Activated CD8-positive, alpha-beta T cell treated with anti-CD3 and anti-CD28 coated beads for 36 hours (primary cell): Measurements from ENCODE around the gene EED. TPM values are rescaled to one million over a fixed set of nuclear protein-coding genes. Genes with fewer than 3 reads are reported as not detected.
"Not testable (repeated sequence)": the region's sequence is repeated elsewhere in the genome, so short reads cannot be mapped to it uniquely, and the experiment has no call there.

Source experiments
- ATAC-seq: fragments of 200-7000 bp; cut with Tn5 transposase; one replicate; pipeline ENCODE4 v1.10.0; 2021; ENCODE audit warnings: mild to moderate bottlenecking, moderate library complexity
- CTCF ChIA-PET: fragments of 350-600 bp; sonication (Branson Sonifier 250); formaldehyde crosslinking; loops from one replicate; lab custom pipeline; 2021; ENCODE audit warnings: antibody characterized with exemption; lab: Charles Lee
- POLR2A ChIA-PET: fragments of 350-600 bp; sonication (Branson Sonifier 250); formaldehyde crosslinking; loops from one replicate; lab custom pipeline; 2021; ENCODE audit warnings: antibody characterized with exemption; lab: Charles Lee
- DNase-seq: peaks from one replicate; pipeline ENCODE4 v3.0.0-alpha.2; 2020
- H3K27ac Mint-ChIP-seq: one replicate; pipeline ENCODE4 v1.8.0; 2021; ENCODE audit warnings: mild to moderate bottlenecking, mixed read lengths
- H3K27me3 Mint-ChIP-seq: one replicate; pipeline ENCODE4 v1.8.0; 2021; ENCODE audit warnings: mixed read lengths
- H3K36me3 Mint-ChIP-seq: one replicate; pipeline ENCODE4 v1.8.0; 2021; ENCODE audit warnings: low read depth, mixed read lengths
- H3K4me1 Mint-ChIP-seq: one replicate; pipeline ENCODE4 v1.8.0; 2021; ENCODE audit warnings: low read depth, mixed read lengths
- H3K4me3 Mint-ChIP-seq: one replicate; pipeline ENCODE4 v1.8.0; 2021; ENCODE audit warnings: mild to moderate bottlenecking, moderate library complexity, mixed read lengths
- H3K9me3 Mint-ChIP-seq: one replicate; pipeline ENCODE4 v1.8.0; 2021; ENCODE audit warnings: mixed read lengths
- CTCF ChIP-seq: fragments of 200-600 bp; IDR thresholded peaks from one replicate; pipeline ENCODE4 v1.8.0; 2022; ENCODE audit warnings: antibody characterized with exemption, mild to moderate bottlenecking
- intact Hi-C: fragments of 100-400 bp; cut with micrococcal nuclease; formaldehyde crosslinking; loops from one replicate; pipeline ENCODE4 v1.10.0; 2022
- total RNA-seq, 2 experiments: library from RNA; stranded (reverse); gene quantifications; one replicate each; pipeline ENCODE4 v1.2.3, GENCODE V29; 2021

The EED gene
- total RNA-seq, 2 experiments from 2014 or later = 114 to 117 TPM

DNA sequence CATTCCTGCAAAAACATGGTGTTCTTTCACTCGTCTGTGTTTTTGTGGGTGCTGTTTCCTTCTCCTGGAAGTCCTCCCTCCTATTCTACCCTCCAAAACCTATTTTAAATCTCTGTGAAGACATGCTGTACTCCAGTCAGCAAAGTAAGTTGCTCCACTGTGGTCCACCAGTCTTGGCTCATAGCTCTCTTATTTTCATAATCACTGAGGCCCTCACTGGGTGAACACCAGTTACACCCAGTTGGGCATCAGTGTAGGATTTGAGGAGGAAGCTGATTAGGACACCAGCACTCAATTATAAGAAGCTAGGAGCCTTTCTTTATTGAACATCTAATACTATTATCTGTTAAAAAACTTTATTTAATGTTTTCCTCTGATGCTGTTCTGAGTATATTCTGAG is 23.9 kb upstream of the EED start:
- no peak for TF ChIP-seq CTCF
- Mint-ChIP-seq H3K4me3 (no peak overlapping the region), H3K36me3 (peaks cover 17% of the 10 kb centered on the region), H3K27ac (peak overlapping the region; percentile 79), H3K4me1 (peaks cover 50% of the 10 kb centered on the region), H3K9me3 (peaks cover 15% of the 10 kb centered on the region), H3K27me3 (peaks cover 3% of the 10 kb centered on the region)
- ATAC-seq (no peak), DNase-seq (no peak)
- intact Hi-C loops = no loop called here
- POLR2A ChIA-PET = no interaction called here
- CTCF ChIA-PET = interaction anchor here (1.0 to 4.5 kb wide), 7 partner anchors 8 to 179 kb away, joined by 3 to 22 read pairs (median 6); no protein-coding TSS in a partner anchor

DNA sequence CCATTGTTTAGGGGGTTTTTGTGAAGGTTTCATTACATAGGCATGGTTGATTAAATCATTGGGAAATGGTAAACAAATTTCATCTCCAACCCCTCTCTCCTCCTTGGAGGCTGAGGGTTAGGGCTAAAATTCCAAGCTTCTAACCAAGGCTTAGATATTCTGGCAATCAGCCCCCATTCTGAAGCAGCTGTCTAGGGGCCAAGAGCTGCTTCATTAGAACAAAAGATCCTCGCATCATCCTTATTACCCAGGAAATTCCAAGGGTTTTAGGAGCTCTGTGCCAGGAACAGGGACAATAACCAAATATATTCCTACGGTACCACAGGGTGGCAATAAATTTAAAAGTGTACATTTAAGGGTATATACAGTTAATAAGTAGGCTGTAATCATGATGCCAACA is 22.5 kb upstream of the EED start:
- POLR2A ChIA-PET = interaction anchor here (0.6 to 2.8 kb wide), 4 partner anchors 16 to 413 kb away, joined by 3 to 8 read pairs (median 3); partner anchors contain the start of gene EED
- H3K4me1 Mint-ChIP-seq = peaks cover 54% of the 10 kb centered on the region

GRCh38 chr11:86224575-86224974 is 20.0 kb upstream of the EED start:
- ATAC-seq, DNase-seq, intact Hi-C loops, H3K27me3 Mint-ChIP-seq, H3K27ac Mint-ChIP-seq, H3K4me3 Mint-ChIP-seq: not testable (repeated sequence)
- ChIA-PET POLR2A (interaction anchor here (0.7 to 2.8 kb wide), 4 partner anchors 10 to 156 kb away, joined by 3 to 8 read pairs (median 4); partner anchors contain the start of gene EED), CTCF (interaction anchor here (2.2 to 2.3 kb wide), 2 partner anchors 31 to 181 kb away, joined by 5 to 8 read pairs; no protein-coding TSS in a partner anchor)
- H3K9me3 Mint-ChIP-seq = peaks cover 15% of the 10 kb centered on the region
- H3K4me1 Mint-ChIP-seq = peaks cover 57% of the 10 kb centered on the region
- H3K36me3 Mint-ChIP-seq = peaks cover 17% of the 10 kb centered on the region

More for the DNA sequence above, 22.5 kb upstream of the EED start:
- H3K27me3 Mint-ChIP-seq = peaks cover 3% of the 10 kb centered on the region
- CTCF ChIA-PET = interaction anchor here (1.3 to 4.5 kb wide), 3 partner anchors 66 to 181 kb away, joined by 5 to 14 read pairs (median 7); no protein-coding TSS in a partner anchor
- intact Hi-C loops = no loop called here
- no peak overlapping the region for H3K4me3 Mint-ChIP-seq
- H3K9me3 Mint-ChIP-seq = peaks cover 15% of the 10 kb centered on the region
- peaks cover 17% of the 10 kb centered on the region for H3K36me3 Mint-ChIP-seq
- ATAC-seq (no peak), DNase-seq (no peak)
- TF ChIP-seq CTCF = no peak
- H3K27ac Mint-ChIP-seq = no peak overlapping the region

GRCh38 chr11:86225344-86225743 is 19.2 kb upstream of the EED start:
- peaks cover 15% of the 10 kb centered on the region for H3K9me3 Mint-ChIP-seq
- POLR2A ChIA-PET = interaction anchor here (1.2 kb wide), 1 partner anchor 63 kb away, joined by 3 read pairs; no protein-coding TSS in a partner anchor
- peaks cover 61% of the 10 kb centered on the region for H3K4me1 Mint-ChIP-seq
- CTCF ChIA-PET, DNase-seq, H3K4me3 Mint-ChIP-seq, H3K27ac Mint-ChIP-seq, H3K27me3 Mint-ChIP-seq, ATAC-seq: not testable (repeated sequence)
- H3K36me3 Mint-ChIP-seq = peaks cover 15% of the 10 kb centered on the region
- intact Hi-C loops = loop anchor here (5.0 kb wide), 1 partner anchor 62 kb away; no protein-coding TSS in a partner anchor

DNA sequence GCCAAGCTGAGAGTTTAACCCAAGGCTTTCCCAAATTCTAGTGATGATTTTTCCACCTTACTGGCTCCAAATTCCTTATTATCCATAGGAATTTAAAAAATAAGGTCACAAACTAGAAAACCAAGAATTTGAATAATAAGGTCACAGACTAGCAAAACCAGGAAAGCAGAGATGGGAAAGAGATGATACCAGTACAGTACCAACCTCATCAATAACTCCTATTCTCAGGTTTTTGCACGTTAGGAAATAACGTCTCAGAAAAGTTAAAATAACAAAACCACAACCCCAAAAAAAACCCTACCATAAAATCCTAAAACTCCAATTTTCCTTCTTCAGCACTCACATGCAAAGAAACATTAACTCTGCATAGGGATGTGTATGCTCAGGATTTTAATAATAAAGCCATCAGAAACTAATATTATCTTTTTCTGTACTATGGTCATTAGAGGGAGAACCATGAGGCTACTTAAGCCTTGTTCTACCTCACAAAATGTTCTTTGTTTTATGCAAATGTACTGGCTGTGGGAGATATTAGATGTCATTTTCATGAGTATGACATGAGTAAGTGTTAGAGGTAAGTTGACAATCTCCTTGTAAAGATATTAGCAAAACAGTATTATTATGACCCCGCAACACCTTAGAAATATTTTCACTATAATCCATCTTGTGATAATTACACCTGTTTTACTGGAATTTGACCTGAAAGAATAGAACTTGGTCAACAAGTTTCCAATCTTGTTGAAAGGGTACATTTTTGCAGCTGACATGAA is 16.1 kb upstream of the EED start:
- intact Hi-C loops = loop anchor here (5.0 kb wide), 1 partner anchor 59 kb away; no protein-coding TSS in a partner anchor
- Mint-ChIP-seq H3K36me3 (peaks cover 13% of the 10 kb centered on the region), H3K27me3 (no peaks in the 10 kb centered on the region), H3K4me3 (peak overlapping the region; percentile 34), H3K27ac (peak overlapping the region; percentile 96), H3K9me3 (peaks cover 15% of the 10 kb centered on the region), H3K4me1 (peaks cover 66% of the 10 kb centered on the region)
- POLR2A ChIA-PET = interaction anchor here (0.7 to 2.4 kb wide), 9 partner anchors 10 to 180 kb away, joined by 3 to 14 read pairs (median 5); partner anchors contain the start of genes EED and PICALM
- CTCF ChIA-PET = interaction anchor here (1.2 to 2.7 kb wide), 4 partner anchors 9 to 187 kb away, joined by 3 to 9 read pairs (median 3); no protein-coding TSS in a partner anchor
- no peak for TF ChIP-seq CTCF
- DNase-seq (no peak), ATAC-seq (peak; percentile 88)

- H3K27ac Mint-ChIP-seq = peak overlapping the region; percentile 96
Observed at GRCh38 chr11:86229039-86229330, 15.6 kb upstream of the EED start.

More at GRCh38 chr11:86229039-86229330, 15.6 kb upstream of the EED start:
- ATAC-seq (peak; percentile 69), DNase-seq (peak; percentile 77)
- H3K27me3 Mint-ChIP-seq = not testable (repeated sequence)
- ChIA-PET CTCF (interaction anchor here (1.3 to 3.9 kb wide), 4 partner anchors 9 to 187 kb away, joined by 3 to 27 read pairs (median 6); no protein-coding TSS in a partner anchor), POLR2A (interaction anchor here (1.0 to 2.4 kb wide), 7 partner anchors 10 to 181 kb away, joined by 3 to 14 read pairs (median 5); partner anchors contain the start of genes EED and PICALM)
- H3K36me3 Mint-ChIP-seq = peaks cover 11% of the 10 kb centered on the region
- H3K4me3 Mint-ChIP-seq = peak overlapping the region; percentile 34
- H3K4me1 Mint-ChIP-seq = peaks cover 66% of the 10 kb centered on the region
- intact Hi-C loops = loop anchor here (5.0 kb wide), 1 partner anchor 58 kb away; no protein-coding TSS in a partner anchor
- peaks cover 12% of the 10 kb centered on the region for H3K9me3 Mint-ChIP-seq
